H1 (cell line): ENCODE results near the gene NOTUM.

ENCODE experiments used
- CHD1 ChIP-seq: IDR thresholded peaks from 2 replicates; pipeline ENCODE4 v1.6.1; 2012; ENCODE audit warnings: low read depth, low read length, improper control_type of control experiment
- POLR2AphosphoS5 ChIP-seq: IDR thresholded peaks from 2 replicates; pipeline ENCODE4 v1.6.1; 2011; ENCODE audit warnings: low read depth, low read length
- RBBP5 ChIP-seq: IDR thresholded peaks from 2 replicates; pipeline ENCODE4 v1.7.1; 2012; ENCODE audit warnings: low read depth, mild to moderate bottlenecking, inconsistent platforms, low read length, moderate library complexity, borderline replicate concordance
- RNF2 ChIP-seq: fragments of 200-900, 300-1000 bp; sonication (generic); IDR thresholded peaks from 2 replicates; pipeline ENCODE4 v1.7.1; 2016; ENCODE audit warnings: borderline replicate concordance, low read depth, mild to moderate bottlenecking, antibody characterized with exemption, low read length; ENCODE audit not compliant: poor library complexity, severe bottlenecking; ENCODE audit errors: missing control alignments
- SIRT6 ChIP-seq: IDR thresholded peaks from one replicate; pipeline ENCODE4 v1.7.1; 2012; ENCODE audit warnings: low read length, inconsistent platforms
- SP1 ChIP-seq: IDR thresholded peaks from 2 replicates; pipeline ENCODE4 v1.6.1; 2011; ENCODE audit warnings: low read depth, low read length
- YY1 ChIP-seq: IDR thresholded peaks from 2 replicates; pipeline ENCODE4 v1.6.1; 2011; ENCODE audit warnings: low read depth, mild to moderate bottlenecking, low read length
- TF ChIP-seq, protein P1 (sequence below), 3 experiments: IDR thresholded peaks; 1 replicate in 2 of 3; 2 replicates in 1 of 3; pipeline versions ENCODE4 v1.5.1 to v1.6.1; 2011; ENCODE audit warnings: low read length in 3 of 3, mild to moderate bottlenecking in 3 of 3, inconsistent platforms in 2 of 3, low read depth in 1 of 3, moderate library complexity in 1 of 3; ENCODE audit not compliant: insufficient read depth in 1 of 3; ENCODE audit errors: control extremely low read depth in 1 of 3

- TF ChIP-seq SIRT6 (no peak), RNF2 (no peak), CHD1 (no peak), SP1 (no peak), YY1 (no peak), RBBP5 (no peak), POLR2AphosphoS5 (no peak)
- TF ChIP-seq, protein P1, sequence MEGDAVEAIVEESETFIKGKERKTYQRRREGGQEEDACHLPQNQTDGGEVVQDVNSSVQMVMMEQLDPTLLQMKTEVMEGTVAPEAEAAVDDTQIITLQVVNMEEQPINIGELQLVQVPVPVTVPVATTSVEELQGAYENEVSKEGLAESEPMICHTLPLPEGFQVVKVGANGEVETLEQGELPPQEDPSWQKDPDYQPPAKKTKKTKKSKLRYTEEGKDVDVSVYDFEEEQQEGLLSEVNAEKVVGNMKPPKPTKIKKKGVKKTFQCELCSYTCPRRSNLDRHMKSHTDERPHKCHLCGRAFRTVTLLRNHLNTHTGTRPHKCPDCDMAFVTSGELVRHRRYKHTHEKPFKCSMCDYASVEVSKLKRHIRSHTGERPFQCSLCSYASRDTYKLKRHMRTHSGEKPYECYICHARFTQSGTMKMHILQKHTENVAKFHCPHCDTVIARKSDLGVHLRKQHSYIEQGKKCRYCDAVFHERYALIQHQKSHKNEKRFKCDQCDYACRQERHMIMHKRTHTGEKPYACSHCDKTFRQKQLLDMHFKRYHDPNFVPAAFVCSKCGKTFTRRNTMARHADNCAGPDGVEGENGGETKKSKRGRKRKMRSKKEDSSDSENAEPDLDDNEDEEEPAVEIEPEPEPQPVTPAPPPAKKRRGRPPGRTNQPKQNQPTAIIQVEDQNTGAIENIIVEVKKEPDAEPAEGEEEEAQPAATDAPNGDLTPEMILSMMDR (IDR thresholded peaks at IDR 0.05; ENCODE audit: control extremely low read depth in 1 of 3, insufficient read depth in 1 of 3, low read depth in 1 of 3, low read length in 3 of 3), result no peak
Observed at GRCh38 chr17:81942167-81942553, 18.8 kb downstream of the NOTUM start.
